IPS-NIHi7 (cell line): ENCODE data around the gene PCK2.

Source experiments
- DNase-seq: peaks from one replicate; pipeline ENCODE4 v3.0.0; 2012; ENCODE audit warnings: mixed read lengths; ENCODE audit errors: extremely low spot score

PCK2 gene

GRCh38 chr14:24075485-24076301 lies 18.4 kb upstream of the PCK2 start:
- DNase-seq: no peak

GRCh38 chr14:24076302-24076601 lies 17.9 kb upstream of the PCK2 start:
- DNase-seq: no peak

GRCh38 chr14:24077086-24077485 lies 17.0 kb upstream of the PCK2 start:
- no peak for DNase-seq

GRCh38 chr14:24078146-24078545 lies 16.0 kb upstream of the PCK2 start:
- no peak for DNase-seq

- peak; percentile 43 for DNase-seq
These were observed 14.5 kb upstream of the PCK2 start for GRCh38 chr14:24079491-24080141.

- no peak for DNase-seq
These were observed 14.0 kb upstream of the PCK2 start for GRCh38 chr14:24080142-24080530.

- peak; percentile 76 for DNase-seq
These were observed 13.0 kb upstream of the PCK2 start for GRCh38 chr14:24080888-24081738.

- no peak for DNase-seq
These were observed 12.3 kb upstream of the PCK2 start for GRCh38 chr14:24081739-24082211.

- no peak for DNase-seq
These were observed 11.6 kb upstream of the PCK2 start for GRCh38 chr14:24082411-24083080.

- DNase-seq: no peak
These were observed 10.6 kb upstream of the PCK2 start for GRCh38 chr14:24083462-24083861.

- DNase-seq: no peak
These were observed 9.7 kb upstream of the PCK2 start for GRCh38 chr14:24084440-24084839.

GRCh38 chr14:24085215-24085614 lies 8.9 kb upstream of the PCK2 start:
- DNase-seq: no peak

GRCh38 chr14:24086193-24086955 lies 7.7 kb upstream of the PCK2 start:
- DNase-seq: no peak

- no peak for DNase-seq
These were observed 7.1 kb upstream of the PCK2 start for GRCh38 chr14:24087004-24087403.

GRCh38 chr14:24088095-24088494 lies 6.0 kb upstream of the PCK2 start:
- no peak for DNase-seq

- no peak for DNase-seq
These were observed 4.2 kb upstream of the PCK2 start for GRCh38 chr14:24089890-24090289.

- DNase-seq: no peak
These were observed 2.0 kb upstream of the PCK2 start for GRCh38 chr14:24092110-24092504.

GRCh38 chr14:24092505-24093206 lies 1.5 kb upstream of the PCK2 start:
- DNase-seq: no peak

- no peak for DNase-seq
These were observed 757 bp upstream of the PCK2 start for GRCh38 chr14:24093207-24093900.

- DNase-seq: no peak
These were observed 745 bp downstream of the PCK2 start for GRCh38 chr14:24094841-24095270.
